Right cardiac atrium (tissue), 5 donors: ENCODE data around the gene BOLA3. TPM values are rescaled to one million over a fixed set of nuclear protein-coding genes. Genes with fewer than 3 reads are reported as not detected.

Experiments used
- ATAC-seq, 2 donors: fragments of 200-7000 bp; cut with Tn5 transposase; one replicate each; pipeline versions ENCODE4 v1.8.0 to v1.9.1; 2020; ENCODE audit warnings: moderate library complexity in 2 of 2, mild to moderate bottlenecking in 1 of 2
- DNase-seq, 3 donors: peaks; one replicate each; pipeline ENCODE4 v3.0.0-alpha.2; 2020
- H3K27ac ChIP-seq: one replicate; pipeline ENCODE4 v1.5.1; 2013; ENCODE audit warnings: mild to moderate bottlenecking, low read length, control low read depth, moderate library complexity
- H3K27me3 ChIP-seq: one replicate; pipeline ENCODE4 v1.6.1; 2013; ENCODE audit not compliant: control insufficient read depth, insufficient read depth
- H3K4me1 ChIP-seq: one replicate; pipeline ENCODE4 v1.6.1; 2013; ENCODE audit warnings: low read length; ENCODE audit not compliant: control insufficient read depth, insufficient read depth
- H3K4me3 ChIP-seq: one replicate; pipeline ENCODE4 v1.5.1; 2013; ENCODE audit warnings: low read length, control low read depth
- H3K9me3 ChIP-seq: one replicate; pipeline ENCODE4 v1.6.1; 2013; ENCODE audit warnings: low read length; ENCODE audit not compliant: control insufficient read depth
- WGBS: extraction: QIAGEN DNeasy Blood & Tissue Kit; methylation state at CpG from one replicate; pipeline ENCODE4 v1.1.7; 2013; 5-methylcytosine and 5-hydroxymethylcytosine counted together
- intact Hi-C, 4 donors: fragments of 100-400 bp; cut with DNase I; formaldehyde crosslinking; loops; one replicate each; pipeline versions ENCODE4 v1.11.0 to v1.14.0; 2022 to 2023
- polyA plus RNA-seq: library from polyadenylated mRNA; stranded (reverse); fragments of 200-250 nt; gene quantifications from one replicate; pipeline ENCODE4 v1.2.3, GENCODE V29; 2013
- total RNA-seq, 4 donors: library from RNA; stranded (reverse); fragmentation: NEBNext Ultra II Directional; extraction: Animal tissue kit (Norgen Biotek cat#: 25700); gene quantifications; one replicate each; pipeline ENCODE4 v1.2.1, GENCODE V29; 2021
- donor health status: healthy with polysubstance abuse.
- donor health status: DM: no; HTN: yes; CAD: no.
- donor health status: DM: no; HTN: no; CAD: no.
- donor health status: DM: no; HTN: yes; CAD: no; lungs with severe emphysema.
- donor health status: DM: yes; HTN: yes; CAD: no.

Gene BOLA3
- total and polyA plus RNA-seq, 5 donors, result 75.5 to 327 (median 106) TPM

DNA sequence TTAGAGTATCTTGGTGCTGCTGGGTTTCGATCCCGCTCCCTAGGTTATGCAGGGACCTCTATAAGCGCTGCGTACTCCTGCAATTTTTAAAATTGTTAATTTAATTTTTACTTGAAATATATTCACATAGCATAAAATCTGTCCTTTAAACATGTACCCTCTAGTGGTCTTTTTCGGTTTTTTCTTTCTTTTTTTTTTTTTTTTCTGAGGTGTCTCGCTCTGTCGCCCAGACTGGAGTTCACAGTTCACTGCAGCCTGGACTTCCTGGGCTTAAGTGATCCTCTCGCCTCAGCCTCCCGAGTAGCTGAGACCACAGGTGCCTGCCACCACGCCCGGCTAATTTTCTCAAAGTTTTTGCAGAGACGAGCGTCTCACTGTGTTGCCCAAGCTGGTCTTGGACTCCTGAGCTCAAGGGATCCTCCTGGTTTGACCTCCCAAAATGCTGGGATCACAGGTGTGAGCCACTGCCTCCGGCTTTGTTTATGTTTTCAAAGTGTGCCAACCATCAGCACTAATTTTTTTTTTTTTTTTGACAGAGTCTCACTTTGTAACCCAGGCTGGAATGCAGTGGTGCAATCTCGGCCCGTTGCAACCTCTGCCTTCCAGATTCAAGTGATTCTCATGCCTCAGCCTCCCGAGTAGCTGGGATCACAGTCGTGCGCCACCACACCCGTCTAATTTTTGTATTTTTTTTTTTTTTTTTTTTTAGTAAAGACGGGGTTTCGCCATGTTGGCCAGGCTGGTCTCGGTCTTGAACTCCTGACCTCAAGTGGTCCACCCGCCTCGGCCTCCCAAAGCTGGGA lies 31.6 kb upstream of the BOLA3 start:
- H3K4me1 ChIP-seq, result peaks cover 4% of the 10 kb centered on the region
- peak overlapping the region; percentile 35 for H3K27ac ChIP-seq
- peak overlapping the region; percentile 93 for H3K4me3 ChIP-seq
- 55% methylated on average over 25 of the region's 25 CpGs for WGBS
- H3K9me3 ChIP-seq, result no peaks in the 10 kb centered on the region
- ATAC-seq (peak in 1 of 2 donors; percentile 3), DNase-seq (peak in 1 of 3 donors; percentile 18)
- intact Hi-C loops, result no loop called here
- H3K27me3 ChIP-seq, result no peaks in the 10 kb centered on the region

DNA sequence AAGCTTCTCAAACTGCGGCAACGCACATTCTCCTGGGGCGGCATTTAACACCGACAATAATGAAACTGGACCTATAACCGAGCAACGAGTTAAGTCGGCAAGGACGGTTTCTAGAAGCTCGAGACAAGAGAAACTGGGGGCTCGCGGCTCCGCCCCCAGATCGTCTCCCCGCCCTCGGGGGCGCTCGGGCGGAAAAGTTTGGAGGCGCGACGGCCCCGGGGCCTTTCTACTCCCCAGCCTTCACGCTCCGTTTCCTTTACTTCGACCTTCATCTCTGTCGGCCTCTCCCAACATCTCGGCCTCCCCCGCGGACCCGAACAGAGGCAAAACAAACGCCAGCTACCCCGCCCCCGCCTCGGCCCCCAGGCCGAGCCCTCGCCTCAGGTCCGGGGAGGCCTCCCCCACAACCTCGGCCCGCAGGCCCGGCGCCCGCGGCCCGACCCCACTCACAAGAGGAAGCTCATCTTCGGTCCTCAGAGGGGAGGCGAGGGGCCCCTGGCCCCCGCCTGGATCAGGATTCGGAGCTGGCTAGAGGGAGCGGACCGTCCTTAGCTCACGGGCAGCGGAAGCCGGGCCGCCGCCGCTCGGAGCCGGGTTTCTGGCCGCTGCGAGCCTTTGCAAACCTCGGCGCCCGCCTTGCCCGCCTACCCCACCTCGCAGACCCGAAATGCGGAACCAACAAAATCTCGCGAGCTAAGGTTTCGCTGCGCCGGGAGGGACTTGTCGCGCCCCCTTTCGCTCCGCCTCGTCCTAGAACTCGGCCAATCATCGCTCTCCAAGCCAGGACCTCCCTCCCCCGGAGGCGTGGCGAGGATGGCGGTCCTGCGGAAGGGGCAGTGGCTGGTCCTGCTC lies 30.7 kb upstream of the BOLA3 start, which contains the start of gene MOB1A:
Gene MOB1A, minus strand, starts transcription at position 669 of the 852 bp plus-strand sequence. Its CDS starts 205 bp downstream, at position 464.
- Histone ChIP-seq H3K27ac (peak within 1 kb of the TSS; percentile 92), H3K4me1 (peaks cover 4% of the 10 kb centered on the region), H3K4me3 (peak within 1 kb of the TSS; percentile 93), H3K9me3 (no peaks in the 10 kb centered on the region), H3K27me3 (no peaks in the 10 kb centered on the region)
- WGBS, result under 1% methylated on average over 84 of the region's 84 CpGs
- peak; percentile 99 for ATAC-seq
- intact Hi-C loops, result no loop called here
- DNase-seq, result peak; percentile 98 to 99 (median 99)

DNA sequence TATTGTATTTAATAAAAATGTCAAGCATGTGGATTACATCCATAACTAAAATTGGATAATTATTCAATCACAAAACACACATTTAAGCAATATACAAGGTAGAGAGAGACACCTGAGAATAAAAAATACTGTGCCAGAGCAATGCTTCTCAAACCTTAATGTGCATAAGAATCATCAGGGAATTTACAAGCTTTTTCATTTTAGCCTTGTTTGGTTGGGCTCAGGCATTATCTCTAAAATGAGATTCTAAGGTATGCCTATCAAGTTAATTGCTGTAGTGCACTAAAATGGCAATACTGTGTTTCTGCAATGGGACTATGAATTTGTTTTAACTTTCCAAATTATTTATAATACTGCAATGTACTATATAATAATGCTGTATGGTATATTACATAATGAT lies 30.0 kb upstream of the BOLA3 start:
- peak overlapping the region; percentile 93 for H3K4me3 ChIP-seq
- peaks cover 4% of the 10 kb centered on the region for H3K4me1 ChIP-seq
- intact Hi-C loops, result no loop called here
- no peak overlapping the region for H3K27ac ChIP-seq
- H3K27me3 ChIP-seq, result no peaks in the 10 kb centered on the region
- no peaks in the 10 kb centered on the region for H3K9me3 ChIP-seq
- ATAC-seq, result no peak
- DNase-seq, result no peak

DNA sequence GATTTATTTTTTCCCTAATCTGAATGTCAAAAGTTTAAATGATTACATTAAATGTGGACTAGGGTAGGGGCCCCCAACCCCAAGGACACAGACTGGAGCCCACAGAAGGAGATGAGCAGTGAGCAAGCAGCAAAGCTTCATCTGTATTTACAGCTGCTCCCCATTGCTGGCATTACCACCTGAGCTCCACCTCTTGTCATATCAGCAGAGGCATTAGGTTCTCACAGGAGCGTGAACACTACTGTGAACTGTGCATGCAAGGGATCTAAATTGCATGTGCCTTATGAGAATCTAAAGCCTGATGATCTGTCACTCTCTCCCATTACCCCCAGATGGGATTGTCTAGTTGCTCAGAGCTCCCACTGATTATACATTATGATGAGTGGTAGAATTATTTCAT lies 27.2 kb upstream of the BOLA3 start:
- no peaks in the 10 kb centered on the region for H3K27me3 ChIP-seq
- no peaks in the 10 kb centered on the region for H3K9me3 ChIP-seq
- peaks cover 4% of the 10 kb centered on the region for H3K4me1 ChIP-seq
- DNase-seq (no peak), ATAC-seq (no peak)
- 94% methylated on average over 1 of the region's 1 CpG for WGBS
- H3K4me3 ChIP-seq, result no peak overlapping the region
- H3K27ac ChIP-seq, result no peak overlapping the region
- intact Hi-C loops, result no loop called here

DNA sequence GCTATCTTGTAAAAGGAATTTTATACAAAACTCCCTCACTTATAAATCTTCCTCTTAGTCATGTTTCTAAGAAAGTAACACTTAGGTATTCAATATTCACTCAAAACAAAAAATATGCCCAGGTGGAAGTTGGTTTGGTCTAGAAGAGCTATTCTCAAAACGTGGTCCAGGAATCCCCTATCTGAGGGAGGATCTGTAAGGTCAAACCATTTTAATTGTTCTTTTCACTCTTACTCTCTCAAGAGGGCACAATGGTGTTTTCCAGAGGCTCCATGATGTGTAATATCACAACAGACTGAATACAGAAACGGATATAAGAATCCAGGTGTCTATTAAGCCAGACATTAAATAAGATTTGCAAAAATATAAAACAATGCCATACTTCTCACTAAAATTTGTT lies 21.0 kb upstream of the BOLA3 start:
- Histone ChIP-seq H3K27ac (no peak overlapping the region), H3K4me3 (no peak overlapping the region), H3K9me3 (no peaks in the 10 kb centered on the region), H3K4me1 (no peaks in the 10 kb centered on the region), H3K27me3 (no peaks in the 10 kb centered on the region)
- WGBS, result 58% methylated on average over 2 of the region's 2 CpGs
- DNase-seq, result no peak
- intact Hi-C loops, result no loop called here
- ATAC-seq, result no peak

DNA sequence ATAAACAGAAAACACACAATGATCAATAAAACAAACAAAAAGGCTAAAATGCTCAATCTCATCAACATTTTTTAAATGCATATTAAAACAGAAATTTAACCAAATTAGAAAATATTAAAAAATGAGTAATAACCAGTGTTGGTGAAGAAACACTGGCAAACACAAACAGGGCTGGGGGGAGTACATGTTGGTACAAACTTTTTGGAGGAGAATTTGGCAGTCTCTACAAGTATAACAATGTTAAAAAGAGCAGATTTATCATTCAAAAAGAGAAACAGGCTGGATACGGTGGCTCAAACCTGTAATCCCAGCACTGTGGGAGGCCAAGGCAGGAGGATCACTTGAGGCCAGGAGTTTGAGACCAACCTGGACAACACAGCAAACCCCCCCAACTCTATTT lies 17.0 kb upstream of the BOLA3 start:
- WGBS, result 96% methylated on average over 1 of the region's 1 CpG
- DNase-seq (no peak), ATAC-seq (no peak)
- no peaks in the 10 kb centered on the region for H3K27me3 ChIP-seq
- no peaks in the 10 kb centered on the region for H3K9me3 ChIP-seq
- H3K4me3 ChIP-seq, result no peak overlapping the region
- H3K27ac ChIP-seq, result no peak overlapping the region
- intact Hi-C loops, result no loop called here
- no peaks in the 10 kb centered on the region for H3K4me1 ChIP-seq

DNA sequence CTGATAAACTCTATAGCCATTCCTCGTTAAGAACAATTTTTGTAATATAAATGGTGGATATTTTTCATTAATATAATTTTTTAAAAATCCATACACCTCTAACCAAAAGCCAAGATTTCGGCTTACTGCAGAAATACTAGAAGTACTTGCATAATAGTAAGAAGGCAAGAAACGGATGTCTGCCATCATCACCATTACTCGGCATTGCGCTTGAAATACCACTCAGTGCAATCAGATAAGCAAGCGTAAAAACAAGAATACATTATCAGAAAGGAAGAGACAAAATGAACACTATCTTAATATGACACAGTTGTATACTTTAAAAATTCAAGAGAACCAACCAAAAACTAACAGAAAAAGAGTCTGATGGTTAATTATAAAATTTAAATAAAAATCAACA lies 15.2 kb upstream of the BOLA3 start:
- 87% methylated on average over 6 of the region's 6 CpGs for WGBS
- Histone ChIP-seq H3K27ac (no peak overlapping the region), H3K9me3 (no peaks in the 10 kb centered on the region), H3K4me3 (no peak overlapping the region), H3K27me3 (no peaks in the 10 kb centered on the region), H3K4me1 (no peaks in the 10 kb centered on the region)
- no peak for DNase-seq
- intact Hi-C loops, result no loop called here
- no peak for ATAC-seq

DNA sequence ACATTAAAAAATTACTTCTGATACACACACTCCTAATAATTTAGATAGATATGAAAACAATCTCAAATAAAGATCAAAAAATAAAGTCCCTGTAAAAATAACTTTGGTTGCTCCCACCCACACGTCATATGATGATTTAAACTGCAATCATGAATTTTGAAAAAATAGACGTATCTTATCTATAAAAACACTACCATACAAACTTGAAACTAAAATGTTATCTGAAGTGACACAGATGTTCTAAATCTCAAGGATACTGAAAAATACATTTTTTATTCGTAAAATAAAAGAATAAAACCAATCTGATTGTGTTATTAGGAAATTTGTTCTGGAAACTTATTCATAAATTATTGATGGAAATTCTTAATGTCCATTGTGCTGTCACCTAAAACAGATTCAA lies 8.1 kb upstream of the BOLA3 start:
- no peaks in the 10 kb centered on the region for H3K4me1 ChIP-seq
- no peak overlapping the region for H3K4me3 ChIP-seq
- no peak for DNase-seq
- no peak overlapping the region for H3K27ac ChIP-seq
- intact Hi-C loops, result no loop called here
- H3K27me3 ChIP-seq, result no peaks in the 10 kb centered on the region
- no peaks in the 10 kb centered on the region for H3K9me3 ChIP-seq
- no peak for ATAC-seq
- 72% methylated on average over 3 of the region's 3 CpGs for WGBS

DNA sequence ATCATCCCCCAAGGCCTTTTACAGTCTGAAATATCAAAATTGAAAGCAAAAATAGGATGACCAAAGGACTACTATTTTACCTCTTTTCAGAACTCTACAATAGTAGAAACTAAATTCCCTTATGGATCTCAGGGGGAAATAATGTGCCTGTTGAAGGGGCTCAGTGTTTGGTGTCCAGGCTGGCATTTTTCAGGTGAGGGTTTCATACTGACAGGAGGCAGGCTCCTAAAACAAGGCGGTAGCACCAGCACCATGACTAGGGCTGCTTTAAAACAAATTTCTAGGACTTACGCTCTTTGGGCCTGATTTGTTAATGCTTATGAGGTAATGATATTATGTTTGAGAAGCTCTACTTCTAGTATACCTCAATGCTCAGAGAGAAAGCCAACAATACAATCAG lies 5.2 kb upstream of the BOLA3 start:
- DNase-seq (no peak), ATAC-seq (no peak)
- no peaks in the 10 kb centered on the region for H3K27me3 ChIP-seq
- no peak overlapping the region for H3K4me3 ChIP-seq
- no peaks in the 10 kb centered on the region for H3K9me3 ChIP-seq
- no peak overlapping the region for H3K27ac ChIP-seq
- peaks cover 6% of the 10 kb centered on the region for H3K4me1 ChIP-seq
- intact Hi-C loops, result no loop called here
- 93% methylated on average over 2 of the region's 2 CpGs for WGBS

DNA sequence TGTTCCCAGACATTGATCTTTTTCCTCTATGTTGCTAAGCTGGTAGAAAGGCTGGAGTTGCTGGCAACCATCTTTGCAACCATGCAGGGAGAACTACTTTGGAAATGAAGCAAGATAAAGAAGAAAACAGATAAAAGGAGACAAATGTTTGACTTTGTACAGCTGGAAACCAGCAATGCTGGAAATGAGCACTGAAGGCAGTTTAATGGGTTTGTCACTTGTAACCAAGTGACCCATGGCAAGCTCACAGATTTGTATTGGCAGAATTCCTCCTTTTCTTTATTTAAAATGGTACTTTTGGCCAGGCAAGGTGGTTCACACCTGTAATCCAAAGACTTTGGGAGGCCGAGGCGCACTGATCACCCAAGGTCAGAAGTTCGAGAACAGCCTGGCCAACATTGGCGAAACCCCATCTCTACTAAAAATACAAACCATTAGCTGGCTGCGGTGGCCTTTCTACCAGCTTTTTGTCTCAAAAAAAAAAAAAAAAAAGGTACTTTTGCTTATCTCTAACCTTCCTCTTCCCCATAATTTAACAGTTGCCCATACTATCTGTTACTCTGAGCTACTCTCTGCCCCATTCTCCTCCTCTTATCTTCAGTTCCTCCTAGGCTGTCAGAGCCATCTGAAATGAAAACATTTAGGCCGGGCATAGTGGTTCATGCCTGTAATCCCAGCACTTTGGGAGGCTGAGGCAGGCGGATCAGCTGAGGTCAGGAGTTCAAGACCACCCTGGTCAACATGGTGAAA lies 2.0 kb upstream of the BOLA3 start:
- peaks cover 12% of the 10 kb centered on the region for H3K4me1 ChIP-seq
- no peak overlapping the region for H3K27ac ChIP-seq
- H3K27me3 ChIP-seq, result no peaks in the 10 kb centered on the region
- H3K4me3 ChIP-seq, result no peak overlapping the region
- WGBS, result 94% methylated on average over 7 of the region's 7 CpGs
- intact Hi-C loops, result no loop called here
- ATAC-seq (no peak), DNase-seq (no peak)
- H3K9me3 ChIP-seq, result no peaks in the 10 kb centered on the region

DNA sequence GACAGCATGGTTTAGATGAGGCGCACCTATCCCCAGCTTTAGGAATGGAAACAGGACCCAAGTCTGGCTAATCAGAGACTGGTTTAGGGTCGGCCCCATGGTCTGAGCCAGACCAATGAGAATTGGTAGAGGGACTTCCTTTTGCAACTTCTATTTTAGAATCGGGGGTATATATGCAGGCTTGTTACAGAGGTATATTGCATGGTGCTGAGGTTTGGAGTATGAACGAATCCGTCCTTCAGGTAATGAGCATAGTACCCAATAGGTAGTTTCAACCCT lies 1.5 kb upstream of the BOLA3 start:
- Histone ChIP-seq H3K4me3 (no peak overlapping the region), H3K4me1 (peaks cover 12% of the 10 kb centered on the region), H3K27me3 (no peaks in the 10 kb centered on the region), H3K27ac (no peak overlapping the region), H3K9me3 (no peaks in the 10 kb centered on the region)
- DNase-seq (no peak), ATAC-seq (no peak)
- 89% methylated on average over 5 of the region's 5 CpGs for WGBS
- intact Hi-C loops, result no loop called here
